ENCODE data around the gene ATP8B4. TPM values are rescaled to one million over a fixed set of nuclear protein-coding genes. Genes with fewer than 3 reads are reported as not detected.

ATP8B4 gene
- total RNA-seq, 1 donor from 2014 or later: 9.8 TPM

DNA sequence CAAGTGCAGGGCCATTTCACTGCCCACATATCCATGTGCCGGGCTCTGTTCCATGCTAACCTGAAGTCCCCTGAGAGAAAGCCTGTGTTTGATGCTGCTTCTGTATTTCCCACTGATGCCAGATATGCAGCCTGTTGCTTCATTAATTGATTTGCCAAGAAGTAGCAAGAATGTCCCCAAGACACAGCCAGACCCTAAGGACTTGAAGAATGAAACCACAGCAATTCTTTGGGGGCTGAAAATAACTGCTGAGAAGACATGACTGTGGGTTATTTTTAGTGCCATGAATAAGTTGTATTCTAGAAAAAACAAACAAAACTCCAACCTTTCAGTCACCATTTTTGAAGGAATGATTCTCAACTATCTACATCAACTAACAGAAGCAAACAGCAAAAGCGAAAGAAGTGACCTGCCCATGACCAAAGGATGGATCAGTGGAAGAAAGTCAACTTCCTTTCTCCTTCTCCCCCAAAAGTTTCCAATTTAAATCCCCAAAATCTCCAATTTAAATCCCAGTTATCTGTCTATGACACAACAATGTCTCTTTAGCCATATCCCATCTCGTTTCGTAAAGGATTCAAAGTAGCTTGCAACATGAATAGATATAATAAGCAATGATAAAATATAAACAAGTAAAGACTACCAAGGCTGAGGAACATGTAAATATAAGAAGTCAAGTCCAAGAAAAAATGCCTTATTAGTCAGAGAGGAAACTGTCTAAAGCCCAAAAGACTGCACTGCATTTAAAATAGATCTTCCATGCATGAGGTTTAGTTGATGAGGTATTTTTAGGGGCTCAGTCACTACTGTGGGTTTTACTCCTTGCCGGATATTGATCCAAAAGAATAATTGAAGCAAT lies 271.4 kb downstream of the ATP8B4 start:
- no peak overlapping the region for H3K4me3 ChIP-seq
- peaks cover 13% of the 10 kb centered on the region for H3K4me1 ChIP-seq
- TF ChIP-seq POLR2A (IDR thresholded peaks at IDR 0.05) (no peak), POLR2AphosphoS5 (IDR thresholded peaks at IDR 0.05; ENCODE audit: insufficient read depth in 1 of 2, low read depth in 1 of 2) (no peak)
- TF ChIP-seq, protein P1, sequence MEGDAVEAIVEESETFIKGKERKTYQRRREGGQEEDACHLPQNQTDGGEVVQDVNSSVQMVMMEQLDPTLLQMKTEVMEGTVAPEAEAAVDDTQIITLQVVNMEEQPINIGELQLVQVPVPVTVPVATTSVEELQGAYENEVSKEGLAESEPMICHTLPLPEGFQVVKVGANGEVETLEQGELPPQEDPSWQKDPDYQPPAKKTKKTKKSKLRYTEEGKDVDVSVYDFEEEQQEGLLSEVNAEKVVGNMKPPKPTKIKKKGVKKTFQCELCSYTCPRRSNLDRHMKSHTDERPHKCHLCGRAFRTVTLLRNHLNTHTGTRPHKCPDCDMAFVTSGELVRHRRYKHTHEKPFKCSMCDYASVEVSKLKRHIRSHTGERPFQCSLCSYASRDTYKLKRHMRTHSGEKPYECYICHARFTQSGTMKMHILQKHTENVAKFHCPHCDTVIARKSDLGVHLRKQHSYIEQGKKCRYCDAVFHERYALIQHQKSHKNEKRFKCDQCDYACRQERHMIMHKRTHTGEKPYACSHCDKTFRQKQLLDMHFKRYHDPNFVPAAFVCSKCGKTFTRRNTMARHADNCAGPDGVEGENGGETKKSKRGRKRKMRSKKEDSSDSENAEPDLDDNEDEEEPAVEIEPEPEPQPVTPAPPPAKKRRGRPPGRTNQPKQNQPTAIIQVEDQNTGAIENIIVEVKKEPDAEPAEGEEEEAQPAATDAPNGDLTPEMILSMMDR (IDR thresholded peaks at IDR 0.05): no peak
- no peak for DNase-seq (ENCODE audit: extremely low spot score in 2 of 2)
- no peaks in the 10 kb centered on the region for H3K27me3 ChIP-seq
- intact Hi-C loops (cut with DNase I): no loop called here
- H3K36me3 ChIP-seq: no peaks in the 10 kb centered on the region
- peak overlapping the region; percentile 27 for H3K27ac ChIP-seq
- H3K9me3 ChIP-seq: no peaks in the 10 kb centered on the region

DNA sequence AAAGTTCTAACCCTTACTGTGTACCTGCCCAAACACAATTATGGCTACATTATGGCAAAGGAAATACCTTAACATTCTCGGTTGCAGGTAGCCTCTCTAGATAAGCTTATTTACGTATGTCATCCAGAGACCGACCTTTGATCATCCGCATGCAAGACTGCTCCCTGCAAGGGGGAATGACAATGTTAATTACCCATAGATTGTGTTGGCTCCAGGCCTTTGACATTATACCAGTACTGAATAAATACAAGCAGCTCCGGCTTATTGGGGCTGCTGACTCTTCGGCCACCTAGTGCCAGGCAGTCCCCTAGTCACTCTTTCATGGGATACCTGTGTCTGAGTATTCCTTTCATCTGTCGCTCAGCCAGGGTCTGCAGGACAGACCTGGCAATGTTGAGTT lies 274.6 kb downstream of the ATP8B4 start:
- peaks cover 13% of the 10 kb centered on the region for H3K4me1 ChIP-seq
- no peak overlapping the region for H3K4me3 ChIP-seq
- DNase-seq (ENCODE audit: extremely low spot score in 2 of 2): no peak
- H3K27me3 ChIP-seq: no peaks in the 10 kb centered on the region
- no peak overlapping the region for H3K27ac ChIP-seq
- TF ChIP-seq POLR2AphosphoS5 (IDR thresholded peaks at IDR 0.05; ENCODE audit: insufficient read depth in 1 of 2, low read depth in 1 of 2) (no peak), POLR2A (IDR thresholded peaks at IDR 0.05) (no peak)
- TF ChIP-seq, protein P1 (IDR thresholded peaks at IDR 0.05): no peak
- intact Hi-C loops (cut with DNase I): no loop called here
- no peaks in the 10 kb centered on the region for H3K9me3 ChIP-seq
- H3K36me3 ChIP-seq: no peaks in the 10 kb centered on the region

DNA sequence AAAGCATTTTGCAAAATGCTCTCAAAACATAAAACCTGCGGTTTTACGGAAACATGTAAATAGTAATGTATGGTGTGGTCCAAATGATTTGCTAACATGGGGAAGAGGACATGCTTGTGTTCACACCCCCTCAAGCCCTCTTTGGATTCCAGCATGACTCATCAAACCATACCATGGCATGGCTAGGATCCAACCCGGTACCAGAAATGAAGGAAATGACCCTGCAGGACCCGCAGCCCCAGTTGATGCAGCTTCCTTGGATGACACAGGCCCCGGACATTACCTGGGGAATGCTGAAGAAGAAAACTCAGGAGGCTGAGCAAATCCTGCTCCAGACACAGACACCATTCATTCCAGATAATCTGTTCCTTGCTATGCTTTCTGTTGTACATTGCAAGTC lies 275.3 kb downstream of the ATP8B4 start:
- Histone ChIP-seq H3K27me3 (no peaks in the 10 kb centered on the region), H3K27ac (no peak overlapping the region), H3K9me3 (no peaks in the 10 kb centered on the region), H3K36me3 (no peaks in the 10 kb centered on the region), H3K4me3 (no peak overlapping the region), H3K4me1 (peaks cover 13% of the 10 kb centered on the region)
- no peak for DNase-seq (ENCODE audit: extremely low spot score in 2 of 2)
- TF ChIP-seq POLR2AphosphoS5 (IDR thresholded peaks at IDR 0.05; ENCODE audit: insufficient read depth in 1 of 2, low read depth in 1 of 2): no peak
- no peak for TF ChIP-seq POLR2A (IDR thresholded peaks at IDR 0.05)
- TF ChIP-seq, protein P1 (IDR thresholded peaks at IDR 0.05): no peak
- intact Hi-C loops (cut with DNase I): no loop called here

DNA sequence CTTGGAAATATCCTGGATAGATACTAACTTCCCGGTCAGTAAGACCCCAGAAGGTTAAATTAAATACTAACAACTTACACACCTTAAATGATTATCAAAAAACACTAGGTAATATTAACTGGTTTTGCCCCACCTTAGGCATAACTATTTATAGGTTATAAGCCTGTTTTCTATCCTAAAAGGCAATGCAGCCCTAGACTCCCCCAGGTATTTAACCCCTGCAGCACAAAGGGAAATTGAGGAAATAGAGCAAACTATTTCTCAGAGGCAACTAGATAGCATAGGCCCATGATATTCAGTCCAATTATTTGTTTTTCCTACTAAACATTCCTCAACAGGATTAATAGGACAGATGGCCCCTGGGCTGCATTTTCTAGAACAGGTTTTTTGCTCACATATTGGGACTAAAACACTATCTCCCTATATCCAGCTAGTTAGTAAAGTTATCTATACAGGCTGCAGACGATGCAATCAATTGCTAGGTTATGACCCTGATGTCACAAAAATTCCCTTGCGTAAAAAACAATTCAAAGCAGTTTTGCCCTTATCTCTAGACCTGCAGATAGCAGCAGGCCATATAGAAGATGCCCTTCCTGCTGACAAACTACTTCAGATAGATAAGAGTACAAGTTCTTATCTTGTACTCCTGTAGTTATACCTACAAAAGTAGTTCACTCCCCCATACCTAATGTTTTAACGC lies 276.9 kb downstream of the ATP8B4 start:
- H3K27me3 ChIP-seq: no peaks in the 10 kb centered on the region
- no peak for DNase-seq (ENCODE audit: extremely low spot score in 2 of 2)
- intact Hi-C loops (cut with DNase I): no loop called here
- no peak overlapping the region for H3K27ac ChIP-seq
- no peaks in the 10 kb centered on the region for H3K9me3 ChIP-seq
- no peaks in the 10 kb centered on the region for H3K36me3 ChIP-seq
- no peak for TF ChIP-seq POLR2AphosphoS5 (IDR thresholded peaks at IDR 0.05; ENCODE audit: insufficient read depth in 1 of 2, low read depth in 1 of 2)
- TF ChIP-seq POLR2A (IDR thresholded peaks at IDR 0.05): no peak
- TF ChIP-seq, protein P1 (IDR thresholded peaks at IDR 0.05): no peak
- no peak overlapping the region for H3K4me3 ChIP-seq
- H3K4me1 ChIP-seq: peaks cover 2% of the 10 kb centered on the region

DNA sequence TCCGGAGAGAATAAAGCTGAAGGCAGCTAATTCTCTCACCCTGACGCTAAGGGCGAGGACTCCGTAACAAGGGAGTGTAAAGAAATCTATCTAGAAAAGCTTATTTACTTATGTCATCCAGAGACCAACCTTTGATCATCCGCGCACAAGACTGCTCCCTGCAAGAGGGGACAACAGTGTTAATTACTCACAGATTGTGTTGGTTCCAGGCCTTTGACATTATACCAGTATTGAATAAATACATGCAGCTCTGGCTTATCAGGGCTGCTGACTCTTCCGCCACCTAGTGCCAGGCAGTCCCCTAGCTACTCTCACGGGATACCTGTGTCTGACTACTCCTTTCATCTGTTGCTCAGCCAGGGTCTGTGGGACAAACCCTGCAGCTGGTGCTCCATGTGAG lies 286.5 kb downstream of the ATP8B4 start:
- H3K9me3 ChIP-seq: no peaks in the 10 kb centered on the region
- no peaks in the 10 kb centered on the region for H3K27me3 ChIP-seq
- H3K4me3 ChIP-seq: no peak overlapping the region
- intact Hi-C loops (cut with DNase I): no loop called here
- DNase-seq (ENCODE audit: extremely low spot score in 2 of 2): no peak
- TF ChIP-seq, protein P1 (IDR thresholded peaks at IDR 0.05): no peak
- no peak for TF ChIP-seq POLR2A (IDR thresholded peaks at IDR 0.05)
- no peak for TF ChIP-seq POLR2AphosphoS5 (IDR thresholded peaks at IDR 0.05; ENCODE audit: insufficient read depth in 1 of 2, low read depth in 1 of 2)
- no peak overlapping the region for H3K27ac ChIP-seq
- no peaks in the 10 kb centered on the region for H3K36me3 ChIP-seq
- no peaks in the 10 kb centered on the region for H3K4me1 ChIP-seq
